Keratinocyte (primary cell): ENCODE measurements around the gene TPD52L1. TPM values are rescaled to one million over a fixed set of nuclear protein-coding genes. Genes with fewer than 3 reads are reported as not detected.

ENCODE experiments used
- DNase-seq: peaks from one replicate; pipeline ENCODE4 v3.0.0-alpha.2; 2011; ENCODE audit warnings: low read depth, missing footprints, low spot score
- FAIRE-seq: peaks from 2 replicates; lab custom pipeline; 2011; peaks lifted over from hg19 to GRCh38; lab: Jason Lieb, UNC
- H2AFZ ChIP-seq: 2 replicates; pipeline ENCODE4 v1.6.0; 2012; ENCODE audit warnings: low read length, control low read depth, inconsistent platforms; ENCODE audit not compliant: control insufficient read depth
- H3K27ac ChIP-seq: 2 replicates; pipeline ENCODE4 v1.5.1; 2011; ENCODE audit warnings: low read length; ENCODE audit not compliant: control insufficient read depth, insufficient read depth
- H3K27me3 ChIP-seq: 3 replicates; pipeline ENCODE4 v1.6.0; 2011; ENCODE audit warnings: low read length; ENCODE audit not compliant: control insufficient read depth, insufficient read depth; ENCODE audit errors: extremely low read depth
- H3K36me3 ChIP-seq, 2 experiments: 2 replicates in 1 of 2; 3 replicates in 1 of 2; pipeline ENCODE4 v1.5.1; 2011; ENCODE audit warnings: low read length in 2 of 2, mild to moderate bottlenecking in 1 of 2; ENCODE audit not compliant: control insufficient read depth in 2 of 2, insufficient read depth in 2 of 2; ENCODE audit errors: extremely low read depth in 1 of 2
- H3K4me1 ChIP-seq: 3 replicates; pipeline ENCODE4 v1.5.1; 2011; ENCODE audit warnings: low read length; ENCODE audit not compliant: control insufficient read depth, insufficient read depth; ENCODE audit errors: extremely low read depth
- H3K4me2 ChIP-seq: 3 replicates; pipeline ENCODE4 v1.6.0; 2011; ENCODE audit warnings: low read depth, low read length; ENCODE audit not compliant: control insufficient read depth, insufficient read depth; ENCODE audit errors: extremely low read depth
- H3K4me3 ChIP-seq, 3 experiments: fragments of 200-600 bp in 1 of 3; sonication (generic) in 1 of 3; 2 replicates in 2 of 3; 3 replicates in 1 of 3; pipeline ENCODE4 v1.5.1; 2011 to 2016; ENCODE audit warnings: low read length in 3 of 3, mild to moderate bottlenecking in 3 of 3, control low read depth in 2 of 3, inconsistent platforms in 1 of 3, low read depth in 1 of 3, mixed read lengths in 1 of 3, mixed run types in 1 of 3, moderate library complexity in 1 of 3; ENCODE audit not compliant: control insufficient read depth in 2 of 3, insufficient read depth in 2 of 3; ENCODE audit errors: extremely low read depth in 1 of 3
- H3K79me2 ChIP-seq: 2 replicates; pipeline ENCODE4 v1.6.0; 2012; ENCODE audit warnings: low read length; ENCODE audit not compliant: control insufficient read depth, insufficient read depth
- H3K9ac ChIP-seq: 3 replicates; pipeline ENCODE4 v1.6.0; 2011; ENCODE audit warnings: low read length; ENCODE audit not compliant: control insufficient read depth, insufficient read depth; ENCODE audit errors: extremely low read depth
- H3K9me1 ChIP-seq: 3 replicates; pipeline ENCODE4 v1.6.0; 2011; ENCODE audit warnings: low read length; ENCODE audit not compliant: control insufficient read depth, insufficient read depth; ENCODE audit errors: extremely low read depth
- H3K9me3 ChIP-seq: 2 replicates; pipeline ENCODE4 v1.5.1; 2012; ENCODE audit warnings: low read depth, low read length; ENCODE audit not compliant: control insufficient read depth
- H4K20me1 ChIP-seq: 3 replicates; pipeline ENCODE4 v1.6.0; 2011; ENCODE audit warnings: low read length; ENCODE audit not compliant: control insufficient read depth, insufficient read depth; ENCODE audit errors: extremely low read depth
- EZH2 ChIP-seq: IDR thresholded peaks from one replicate; pipeline ENCODE4 v1.6.1; 2012; ENCODE audit warnings: inconsistent platforms, mild to moderate bottlenecking, low read length, moderate library complexity
- dilution Hi-C: fragments of 300-500 bp; cut with MboI; formaldehyde crosslinking; loops from one replicate; pipeline ENCODE4 v1.7.0; 2020; ENCODE audit warnings: low sequenced_read_pairs; ENCODE audit not compliant: extremely low pct_ligation_motif_present
- polyA plus RNA-seq, 5 experiments: library from polyadenylated mRNA; depleted of rRNA in 3 of 5; stranded (reverse) in 3 of 5; stranded (forward) in 1 of 5; unstranded in 1 of 5; fragments of >200 nt; gene quantifications; 1 replicate in 1 of 5; 2 replicates in 3 of 5; 3 replicates in 1 of 5; pipeline versions ENCODE4 v1.2.1 to v1.2.3, GENCODE V29; 2011 to 2012; ENCODE audit warnings: missing spikeins in 2 of 5, low read depth in 1 of 5, low replicate concordance in 1 of 5
- TF ChIP-seq, protein P1 (sequence below), 3 experiments: IDR thresholded peaks in 1 of 3; conservative IDR thresholded peaks in 1 of 3; optimal IDR thresholded peaks in 1 of 3; 2 replicates in 2 of 3; 3 replicates in 1 of 3; pipeline versions ENCODE3 to v1.5.1; 2011; ENCODE audit warnings: low read length in 3 of 3, mild to moderate bottlenecking in 3 of 3, moderate library complexity in 2 of 3, control low read depth in 1 of 3, inconsistent platforms in 1 of 3; ENCODE audit not compliant: insufficient read depth in 2 of 3; ENCODE audit errors: extremely low read depth in 1 of 3

Gene TPD52L1
- polyA plus RNA-seq, 1 donor (not counting 4 experiments of a cell fraction or from before 2014, with no cell fraction given), result 135 TPM

DNA sequence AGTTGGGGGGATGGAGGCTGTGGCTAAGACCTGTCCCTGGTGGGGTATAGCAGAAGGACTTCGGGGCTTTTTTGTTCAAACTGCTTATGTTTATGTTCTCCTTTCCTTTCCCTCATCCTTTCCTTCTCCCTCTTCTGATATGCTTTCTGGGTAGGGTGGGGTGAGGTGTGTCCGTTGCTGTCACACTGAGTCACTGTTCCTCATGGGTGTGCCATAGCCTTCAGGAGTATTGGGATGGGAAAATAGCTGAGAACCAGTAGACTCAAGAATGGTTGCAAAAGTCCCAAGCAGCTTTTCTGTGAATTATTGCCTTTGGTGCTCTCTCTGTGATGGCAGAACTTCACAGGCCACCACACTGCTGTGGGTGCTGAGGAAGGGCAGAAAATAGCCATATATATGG, 39.6 kb downstream of the TPD52L1 start:
- Histone ChIP-seq H4K20me1 (no peaks in the 10 kb centered on the region), H3K4me1 (peaks cover 31% of the 10 kb centered on the region), H3K9me3 (no peaks in the 10 kb centered on the region), H3K79me2 (no peaks in the 10 kb centered on the region), H3K27me3 (no peaks in the 10 kb centered on the region), H3K4me3 (peak overlapping the region in 1 of 3 experiments; percentile 3), H3K27ac (peak overlapping the region; percentile 84), H3K36me3 (no peaks in the 10 kb centered on the region), H3K4me2 (peak overlapping the region; percentile 67), H3K9ac (peak overlapping the region; percentile 39), H2AFZ (peak overlapping the region; percentile 15), H3K9me1 (no peaks in the 10 kb centered on the region)
- dilution Hi-C loops, result no loop called here
- DNase-seq, result peak; percentile 19
- TF ChIP-seq, protein P1, sequence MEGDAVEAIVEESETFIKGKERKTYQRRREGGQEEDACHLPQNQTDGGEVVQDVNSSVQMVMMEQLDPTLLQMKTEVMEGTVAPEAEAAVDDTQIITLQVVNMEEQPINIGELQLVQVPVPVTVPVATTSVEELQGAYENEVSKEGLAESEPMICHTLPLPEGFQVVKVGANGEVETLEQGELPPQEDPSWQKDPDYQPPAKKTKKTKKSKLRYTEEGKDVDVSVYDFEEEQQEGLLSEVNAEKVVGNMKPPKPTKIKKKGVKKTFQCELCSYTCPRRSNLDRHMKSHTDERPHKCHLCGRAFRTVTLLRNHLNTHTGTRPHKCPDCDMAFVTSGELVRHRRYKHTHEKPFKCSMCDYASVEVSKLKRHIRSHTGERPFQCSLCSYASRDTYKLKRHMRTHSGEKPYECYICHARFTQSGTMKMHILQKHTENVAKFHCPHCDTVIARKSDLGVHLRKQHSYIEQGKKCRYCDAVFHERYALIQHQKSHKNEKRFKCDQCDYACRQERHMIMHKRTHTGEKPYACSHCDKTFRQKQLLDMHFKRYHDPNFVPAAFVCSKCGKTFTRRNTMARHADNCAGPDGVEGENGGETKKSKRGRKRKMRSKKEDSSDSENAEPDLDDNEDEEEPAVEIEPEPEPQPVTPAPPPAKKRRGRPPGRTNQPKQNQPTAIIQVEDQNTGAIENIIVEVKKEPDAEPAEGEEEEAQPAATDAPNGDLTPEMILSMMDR (optimal IDR thresholded peaks at IDR 0.05 in 1 of 3, IDR thresholded peaks at IDR 0.05 in 1 of 3, conservative IDR thresholded peaks at IDR 0.05 in 1 of 3; ENCODE audit: extremely low read depth in 1 of 3, insufficient read depth in 2 of 3, low read length in 3 of 3), result no peak
- TF ChIP-seq EZH2, result no peak
- peak; percentile 78 for FAIRE-seq

GRCh38 chr6:125194941-125195340, 41.4 kb downstream of the TPD52L1 start:
- Histone ChIP-seq H2AFZ (no peak overlapping the region), H3K79me2 (no peaks in the 10 kb centered on the region), H3K27ac (no peak overlapping the region), H3K9ac (no peak overlapping the region), H3K36me3 (no peaks in the 10 kb centered on the region), H3K4me2 (no peak overlapping the region), H4K20me1 (no peaks in the 10 kb centered on the region), H3K4me3 (no peak overlapping the region), H3K9me1 (no peaks in the 10 kb centered on the region), H3K4me1 (peaks cover 31% of the 10 kb centered on the region), H3K9me3 (no peaks in the 10 kb centered on the region), H3K27me3 (no peaks in the 10 kb centered on the region)
- dilution Hi-C loops, result no loop called here
- no peak for FAIRE-seq
- no peak for TF ChIP-seq EZH2
- TF ChIP-seq, protein P1 (optimal IDR thresholded peaks at IDR 0.05 in 1 of 3, IDR thresholded peaks at IDR 0.05 in 1 of 3, conservative IDR thresholded peaks at IDR 0.05 in 1 of 3; ENCODE audit: extremely low read depth in 1 of 3, insufficient read depth in 2 of 3, low read length in 3 of 3), result no peak
- DNase-seq, result no peak
